Activated CD4-positive, alpha-beta T cell treated with anti-CD3 and anti-CD28 coated beads, Interleukin-2, amount 50 U/mL, for 1 hour (primary cell): Measurements from ENCODE around the gene AUTS2.

ENCODE experiments used
- DNase-seq: peaks from one replicate; pipeline ENCODE4 v3.0.0-alpha.2; 2020

The AUTS2 gene

GRCh38 chr7:70047891-70048448, 449.7 kb downstream of the AUTS2 start:
- no peak for DNase-seq

GRCh38 chr7:70051726-70052125, 453.5 kb downstream of the AUTS2 start:
- DNase-seq: no peak

GRCh38 chr7:70052691-70053090, 454.4 kb downstream of the AUTS2 start:
- no peak for DNase-seq

- DNase-seq: no peak
These were observed 455.1 kb downstream of the AUTS2 start for GRCh38 chr7:70053421-70053820.

GRCh38 chr7:70053989-70054388, 455.7 kb downstream of the AUTS2 start:
- no peak for DNase-seq

GRCh38 chr7:70056363-70056762, 458.1 kb downstream of the AUTS2 start:
- DNase-seq: no peak

GRCh38 chr7:70060298-70061068, 462.2 kb downstream of the AUTS2 start:
- no peak for DNase-seq

- DNase-seq: no peak
These were observed 465.1 kb downstream of the AUTS2 start for GRCh38 chr7:70063371-70063770.

GRCh38 chr7:70063927-70064326, 465.7 kb downstream of the AUTS2 start:
- no peak for DNase-seq

- DNase-seq: no peak
These were observed 468.6 kb downstream of the AUTS2 start for GRCh38 chr7:70066844-70067243.

GRCh38 chr7:70068531-70068930, 470.3 kb downstream of the AUTS2 start:
- no peak for DNase-seq

- no peak for DNase-seq
These were observed 471.7 kb downstream of the AUTS2 start for GRCh38 chr7:70069977-70070376.

GRCh38 chr7:70071766-70072165, 473.5 kb downstream of the AUTS2 start:
- no peak for DNase-seq

GRCh38 chr7:70072220-70072619, 473.9 kb downstream of the AUTS2 start:
- no peak for DNase-seq

GRCh38 chr7:70076325-70076724, 478.1 kb downstream of the AUTS2 start:
- DNase-seq: no peak

GRCh38 chr7:70082099-70082611, 483.9 kb downstream of the AUTS2 start:
- no peak for DNase-seq

GRCh38 chr7:70091362-70091761, 493.1 kb downstream of the AUTS2 start:
- no peak for DNase-seq

GRCh38 chr7:70092314-70093204, 494.3 kb downstream of the AUTS2 start:
- no peak for DNase-seq

- no peak for DNase-seq
These were observed 495.1 kb downstream of the AUTS2 start for GRCh38 chr7:70093205-70093904.

GRCh38 chr7:70094831-70095230, 496.6 kb downstream of the AUTS2 start:
- DNase-seq: no peak

GRCh38 chr7:70097645-70098044, 499.4 kb downstream of the AUTS2 start:
- no peak for DNase-seq

GRCh38 chr7:70098133-70098561, 499.9 kb downstream of the AUTS2 start:
- DNase-seq: no peak
